ENCODE data around the gene TNS1.
"Not testable (repeated sequence)": the region's sequence is repeated elsewhere in the genome, so short reads cannot be mapped to it uniquely, and the experiment has no call there.

TNS1 gene

DNA sequence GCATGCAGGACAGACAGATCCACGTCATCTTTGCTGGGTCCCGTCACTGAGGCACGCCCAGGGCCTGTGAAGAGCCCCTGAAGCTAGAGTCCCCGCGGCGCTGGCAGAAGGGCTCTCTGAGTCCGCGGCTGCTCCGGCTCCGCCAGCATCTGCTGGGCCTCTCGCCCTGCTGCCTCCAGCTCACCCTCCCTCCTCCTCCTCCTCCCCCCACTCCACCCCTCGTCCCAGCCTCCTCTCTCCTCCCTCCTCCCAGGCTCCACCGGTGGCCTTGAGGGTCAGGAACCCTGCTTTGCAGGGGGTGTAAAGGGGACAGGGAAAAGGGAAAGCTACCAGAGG is at the start of gene TNS1:
TNS1 (minus strand) TSS at position 151 of the 336 bp plus-strand sequence; CDS start at position 28, 123 bp downstream.
- DNase-seq, result no peak

DNA sequence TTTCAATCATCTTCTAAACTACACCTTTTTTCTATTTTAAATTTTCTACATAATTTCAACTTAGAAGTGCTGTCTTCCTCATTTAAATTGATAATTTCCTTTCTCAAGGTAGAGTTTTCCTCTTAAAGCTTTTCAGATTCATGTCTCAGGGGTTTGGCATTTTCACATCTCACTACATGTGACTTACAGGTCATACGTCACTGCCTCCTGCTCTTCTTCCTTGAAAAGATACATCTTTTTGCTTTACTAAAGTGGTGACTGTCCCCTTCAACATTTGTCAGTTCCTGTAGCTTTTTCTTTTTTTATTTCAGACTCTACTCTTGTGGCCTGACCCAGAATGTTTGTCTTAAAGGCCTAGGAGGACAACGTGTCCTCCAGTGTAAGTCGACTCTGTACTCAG is 49.1 kb upstream of the TNS1 start:
- no peak for DNase-seq

DNA sequence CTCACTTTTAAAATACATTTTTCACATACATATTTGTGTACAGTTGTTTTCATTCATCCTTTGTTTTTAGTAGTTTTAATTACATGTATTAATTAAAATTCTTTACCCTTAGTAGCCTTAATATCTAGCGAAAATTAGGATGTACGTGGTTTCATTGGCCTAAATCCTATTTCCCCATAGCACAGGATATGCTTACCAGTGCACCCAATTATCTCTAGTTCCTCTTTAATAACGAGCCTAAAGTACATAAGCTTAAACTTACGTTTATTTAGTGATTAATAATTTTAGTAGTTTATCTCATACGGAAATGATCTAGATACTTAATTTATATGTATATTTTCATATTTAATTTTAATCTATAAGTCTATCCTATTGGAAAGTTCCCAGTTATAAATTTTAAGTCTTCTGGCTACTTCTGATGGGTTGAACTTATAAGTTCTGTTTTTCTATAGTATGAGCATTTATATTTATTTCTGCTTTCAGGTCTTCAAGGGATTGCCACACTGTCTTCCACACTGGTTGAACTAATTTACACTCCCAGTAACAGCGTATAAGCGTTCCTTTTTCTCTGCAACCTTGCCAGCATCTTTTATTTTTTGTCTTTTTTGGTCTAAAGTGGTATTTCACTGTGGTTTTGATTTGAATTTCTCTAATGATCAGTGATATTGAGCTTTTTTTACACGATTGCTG is 44.9 kb upstream of the TNS1 start:
- no peak for DNase-seq

GRCh38 chr2:218046238-218046637 is 43.4 kb upstream of the TNS1 start:
- peak; percentile 81 for DNase-seq

GRCh38 chr2:218044599-218044998 is 41.8 kb upstream of the TNS1 start:
- not testable (repeated sequence) for DNase-seq

DNA sequence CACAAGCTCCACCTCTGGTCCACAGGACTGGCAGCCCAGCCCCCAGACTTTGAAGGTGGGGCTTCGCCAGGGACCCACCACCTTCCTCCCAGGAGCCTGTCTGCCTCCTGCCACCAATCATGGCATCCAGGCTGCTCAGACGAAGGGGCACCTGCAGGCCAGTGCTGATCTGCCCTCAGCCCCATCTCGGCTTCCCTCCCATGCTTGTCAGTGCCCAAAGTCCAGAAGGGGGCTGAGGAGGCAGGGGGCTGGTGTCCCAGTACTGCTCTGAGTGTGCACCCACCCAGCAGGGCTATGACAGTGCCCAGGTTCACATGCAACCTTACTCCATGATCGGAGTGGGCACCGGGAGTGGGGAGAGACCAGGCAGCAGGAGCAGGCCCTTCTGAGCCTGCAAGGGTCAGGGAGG is 40.9 kb upstream of the TNS1 start:
- no peak for DNase-seq

GRCh38 chr2:218043100-218043499 is 40.3 kb upstream of the TNS1 start:
- no peak for DNase-seq

- no peak for DNase-seq
Observed at GRCh38 chr2:218041302-218042168, 38.7 kb upstream of the TNS1 start.

- no peak for DNase-seq
Observed at GRCh38 chr2:218040883-218041282, 38.1 kb upstream of the TNS1 start.

DNA sequence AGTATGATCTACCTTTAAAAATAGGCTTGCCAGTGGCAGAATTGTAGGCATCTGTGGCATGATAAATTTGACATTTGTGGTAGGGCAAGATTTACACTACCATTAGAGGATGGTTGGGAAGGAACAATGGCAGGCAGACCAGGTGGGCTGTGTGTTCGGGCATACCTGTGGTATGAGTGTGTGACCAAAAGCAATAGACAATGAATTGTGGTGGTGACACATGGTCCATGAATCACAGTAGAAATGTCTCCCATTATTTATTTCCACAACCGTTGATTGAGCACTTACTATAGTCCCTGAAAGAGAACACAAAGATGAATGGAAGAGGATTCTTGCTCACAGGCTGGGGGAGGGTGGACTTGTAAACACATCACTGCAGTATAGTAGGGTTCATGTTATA is 36.4 kb upstream of the TNS1 start:
- peak; percentile 19 for DNase-seq

DNA sequence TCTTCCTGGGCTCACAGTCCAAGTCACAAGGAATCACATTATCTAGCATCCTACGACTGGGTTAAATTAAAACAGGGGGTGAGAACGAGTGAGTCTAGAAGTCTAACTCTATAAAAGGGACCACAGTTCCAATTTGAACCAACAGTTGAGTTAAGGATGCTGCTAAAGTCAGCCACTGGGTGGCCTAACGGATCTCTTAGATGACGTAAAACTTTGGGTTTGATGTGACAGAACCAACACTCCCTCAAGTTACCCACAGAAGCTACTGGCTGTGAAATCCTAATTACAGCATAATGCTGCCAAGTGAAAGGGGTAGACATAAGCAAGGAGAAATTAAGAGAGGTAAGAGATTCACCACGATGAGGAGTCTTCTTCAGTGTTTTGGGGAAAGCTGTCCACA is 33.6 kb upstream of the TNS1 start:
- DNase-seq, result no peak

- DNase-seq, result no peak
Observed at GRCh38 chr2:218035463-218036100, 32.8 kb upstream of the TNS1 start.

GRCh38 chr2:218034497-218035213 is 31.9 kb upstream of the TNS1 start:
- DNase-seq, result peak; percentile 78

GRCh38 chr2:218033590-218034496 is 31.0 kb upstream of the TNS1 start:
- DNase-seq, result no peak

- no peak for DNase-seq
Observed at GRCh38 chr2:218033208-218033589, 30.4 kb upstream of the TNS1 start.

DNA sequence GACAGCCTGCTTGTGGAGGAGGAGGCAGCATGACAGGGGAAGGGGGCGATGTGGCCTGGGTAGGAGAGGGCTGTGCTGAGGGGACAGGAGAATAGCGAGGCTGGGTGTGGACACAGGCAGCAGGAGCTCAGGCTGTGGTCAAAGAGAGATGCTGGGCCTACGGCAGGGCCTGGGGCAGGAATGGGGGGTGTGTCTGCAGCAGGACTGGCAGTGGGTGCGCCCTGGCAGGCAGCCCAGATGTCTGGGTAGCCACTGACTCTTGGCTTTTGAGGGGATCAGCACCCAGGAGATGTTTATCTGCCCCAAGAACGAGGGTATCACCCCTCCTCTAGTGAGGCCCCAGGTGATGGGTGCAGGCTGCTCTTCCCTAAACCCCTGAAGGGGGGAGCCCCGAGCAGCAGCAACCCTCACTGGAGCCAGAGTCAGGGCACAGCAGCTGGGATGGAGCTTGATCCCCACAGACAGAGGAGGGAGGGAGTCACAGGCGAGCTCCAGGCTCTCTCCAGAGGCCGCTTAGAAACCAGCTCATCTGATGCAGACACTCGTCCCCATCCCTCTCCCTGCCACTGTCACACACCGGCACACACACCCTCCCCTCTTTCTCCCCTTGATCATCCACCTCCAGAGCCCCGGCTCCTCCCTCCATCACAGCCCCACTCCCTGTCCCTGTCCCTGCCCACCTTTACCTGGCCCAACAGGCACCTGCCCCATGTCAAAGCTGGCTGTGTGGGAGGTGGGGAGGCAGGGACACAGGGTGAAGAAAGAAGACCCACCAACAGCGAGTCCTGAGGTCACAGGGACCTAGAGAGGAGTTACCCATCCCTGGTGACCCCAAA is 29.8 kb upstream of the TNS1 start:
- DNase-seq, result peak; percentile 28

DNA sequence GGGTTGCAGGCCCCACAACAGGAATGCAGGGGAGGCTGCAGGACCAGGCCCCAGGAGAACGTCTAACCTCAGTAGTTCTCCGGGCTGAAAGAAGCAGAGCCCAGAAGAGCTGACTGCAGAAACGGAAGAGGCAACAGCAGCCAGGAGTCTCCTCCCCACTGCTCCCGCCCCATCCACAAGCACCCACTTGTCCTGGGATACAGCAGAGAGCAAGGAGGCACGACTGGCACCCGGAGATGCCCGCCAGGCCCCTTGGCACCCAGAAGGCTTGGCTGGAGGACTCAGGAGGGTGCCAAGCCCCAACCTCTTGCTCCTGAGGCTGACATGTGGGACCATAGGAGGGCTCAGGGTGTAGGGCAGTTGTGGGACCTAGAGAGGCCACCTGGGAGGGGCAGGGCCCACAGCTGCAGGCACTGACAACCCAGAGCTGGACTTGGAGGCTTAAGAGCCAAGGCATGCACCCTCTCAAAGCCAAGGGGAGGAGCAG is 29.0 kb upstream of the TNS1 start:
- DNase-seq, result no peak

- no peak for DNase-seq
Observed at GRCh38 chr2:218031261-218031660, 28.5 kb upstream of the TNS1 start.

DNA sequence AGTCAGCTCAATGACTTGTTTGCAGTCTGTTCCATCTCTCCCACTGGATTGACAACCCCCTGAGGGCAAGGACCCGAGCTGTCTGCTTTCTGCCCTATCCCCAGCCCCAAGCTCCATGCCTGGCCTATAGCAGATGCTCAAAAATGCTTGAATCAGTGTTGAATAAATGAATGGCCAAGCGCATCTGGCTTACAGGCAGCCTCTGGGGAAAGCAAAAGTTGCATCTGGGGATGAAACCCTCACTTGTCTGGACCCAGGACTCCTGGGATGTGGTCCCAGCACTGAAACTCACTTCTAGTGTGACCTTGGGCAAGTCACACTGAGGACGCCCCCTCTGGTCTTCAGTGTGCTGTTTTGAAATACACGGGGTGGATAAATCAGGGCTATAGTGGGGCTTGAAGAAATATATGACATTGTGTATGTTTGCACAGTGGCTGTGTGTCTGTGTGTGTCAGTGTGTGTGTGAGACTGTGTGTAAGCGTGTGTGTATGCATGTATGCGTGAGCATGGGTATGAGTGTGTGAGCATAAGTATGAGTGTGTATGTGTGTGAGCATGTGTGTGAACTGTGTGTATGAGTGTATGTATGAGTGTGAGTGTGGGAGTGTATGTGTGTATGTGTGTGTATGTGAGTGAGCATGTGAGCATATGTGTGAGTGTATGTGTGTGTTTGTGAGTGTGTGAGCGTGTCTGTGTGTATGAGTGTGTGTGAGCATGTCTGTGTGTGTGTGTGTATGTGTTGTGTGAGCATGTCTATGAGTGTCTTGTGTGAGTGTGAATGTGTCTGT is 27.8 kb upstream of the TNS1 start:
- no peak for DNase-seq

All from RPMI8226 (cell line).